HG03108 (cell line): Measurements from ENCODE around the gene PLEKHA6.

Experiments
- ATAC-seq: cut with Tn5 transposase; IDR thresholded peaks from one replicate; pipeline ENCODE4 v1.9.1; 2021; ENCODE audit warnings: moderate library complexity; ENCODE audit not compliant: unreplicated experiment

Gene PLEKHA6, protein sequence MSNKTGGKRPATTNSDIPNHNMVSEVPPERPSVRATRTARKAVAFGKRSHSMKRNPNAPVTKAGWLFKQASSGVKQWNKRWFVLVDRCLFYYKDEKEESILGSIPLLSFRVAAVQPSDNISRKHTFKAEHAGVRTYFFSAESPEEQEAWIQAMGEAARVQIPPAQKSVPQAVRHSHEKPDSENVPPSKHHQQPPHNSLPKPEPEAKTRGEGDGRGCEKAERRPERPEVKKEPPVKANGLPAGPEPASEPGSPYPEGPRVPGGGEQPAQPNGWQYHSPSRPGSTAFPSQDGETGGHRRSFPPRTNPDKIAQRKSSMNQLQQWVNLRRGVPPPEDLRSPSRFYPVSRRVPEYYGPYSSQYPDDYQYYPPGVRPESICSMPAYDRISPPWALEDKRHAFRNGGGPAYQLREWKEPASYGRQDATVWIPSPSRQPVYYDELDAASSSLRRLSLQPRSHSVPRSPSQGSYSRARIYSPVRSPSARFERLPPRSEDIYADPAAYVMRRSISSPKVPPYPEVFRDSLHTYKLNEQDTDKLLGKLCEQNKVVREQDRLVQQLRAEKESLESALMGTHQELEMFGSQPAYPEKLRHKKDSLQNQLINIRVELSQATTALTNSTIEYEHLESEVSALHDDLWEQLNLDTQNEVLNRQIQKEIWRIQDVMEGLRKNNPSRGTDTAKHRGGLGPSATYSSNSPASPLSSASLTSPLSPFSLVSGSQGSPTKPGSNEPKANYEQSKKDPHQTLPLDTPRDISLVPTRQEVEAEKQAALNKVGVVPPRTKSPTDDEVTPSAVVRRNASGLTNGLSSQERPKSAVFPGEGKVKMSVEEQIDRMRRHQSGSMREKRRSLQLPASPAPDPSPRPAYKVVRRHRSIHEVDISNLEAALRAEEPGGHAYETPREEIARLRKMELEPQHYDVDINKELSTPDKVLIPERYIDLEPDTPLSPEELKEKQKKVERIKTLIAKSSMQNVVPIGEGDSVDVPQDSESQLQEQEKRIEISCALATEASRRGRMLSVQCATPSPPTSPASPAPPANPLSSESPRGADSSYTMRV

DNA sequence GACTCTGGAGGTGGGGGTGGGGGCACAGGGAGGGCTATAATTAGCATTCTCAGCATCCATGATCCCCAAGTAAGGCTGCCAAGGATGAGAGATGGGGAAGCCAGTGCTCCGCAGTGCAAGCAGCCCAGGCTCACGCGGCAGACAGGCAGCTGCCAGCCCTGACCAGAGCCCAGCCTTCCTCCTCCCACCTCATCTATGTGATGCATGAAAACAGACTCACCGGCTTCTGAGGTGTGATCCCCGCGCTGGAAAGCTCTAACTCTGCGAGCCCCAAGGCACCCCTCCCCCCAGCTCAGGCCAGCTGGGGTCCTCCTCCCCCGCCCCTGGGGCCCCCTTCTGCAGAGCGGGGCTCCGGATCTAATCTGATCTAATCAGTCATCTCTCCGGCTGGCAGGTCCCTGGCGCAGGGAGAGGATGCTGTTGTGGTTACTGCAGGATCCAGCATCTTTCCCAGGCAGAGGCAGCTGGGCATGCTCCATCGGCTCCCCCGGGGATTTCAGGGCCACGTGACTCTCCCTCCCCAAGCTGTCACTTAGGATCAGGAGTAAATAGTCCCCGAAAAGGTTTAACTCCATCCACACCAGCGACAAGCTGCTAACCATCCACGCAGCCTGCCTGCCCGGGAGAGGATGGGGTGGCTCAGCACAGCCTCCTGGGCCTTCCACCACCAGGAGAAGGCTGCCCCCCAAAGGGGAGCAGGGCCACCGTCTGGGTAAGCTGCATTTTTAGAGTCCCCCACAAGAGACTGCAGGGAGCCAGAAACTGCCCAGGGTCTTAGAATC is at the start of gene PLEKHA6:
Gene PLEKHA6, minus strand, starts transcription at position 456 of the 782 bp plus-strand sequence. CDS start 86,202 bp downstream, outside the sequence.
- no peak for ATAC-seq

DNA sequence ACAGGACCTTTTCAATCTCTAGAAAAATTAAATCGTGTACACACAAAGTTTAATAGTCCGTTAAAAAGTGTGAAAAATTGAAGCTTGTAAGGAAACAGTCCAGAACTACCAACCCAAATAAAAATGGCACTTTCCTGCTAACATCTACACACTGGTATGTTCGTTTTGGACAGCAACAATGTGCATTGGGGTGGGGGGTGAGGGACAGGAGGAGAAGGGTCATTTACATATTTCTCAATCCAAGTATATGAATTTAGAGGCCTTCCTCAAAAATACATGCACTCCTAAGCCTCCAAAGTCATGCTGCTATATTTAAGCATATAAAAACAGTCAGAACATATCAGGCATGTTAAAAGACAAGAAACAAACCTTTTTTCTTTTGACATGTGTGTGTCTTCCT is 49.4 kb upstream of the PLEKHA6 start:
- ATAC-seq: no peak

DNA sequence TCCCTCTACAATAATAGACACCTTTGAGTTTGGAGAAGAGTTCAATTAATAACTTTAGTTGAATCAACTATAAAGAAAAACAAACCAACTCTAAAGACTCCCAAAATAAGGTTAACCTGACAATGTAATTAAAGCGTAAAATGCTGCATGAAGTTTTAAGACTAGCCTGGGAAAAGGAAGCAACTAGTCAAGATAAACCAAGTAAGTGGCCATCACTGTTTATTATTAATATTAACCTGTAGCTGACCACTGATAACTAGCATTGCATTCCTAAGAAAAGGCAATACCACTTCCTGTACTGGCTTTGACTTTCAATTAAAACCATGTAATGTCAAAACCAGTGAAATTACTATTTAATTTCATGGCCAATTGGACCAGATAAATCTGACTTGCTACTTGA is 48.9 kb upstream of the PLEKHA6 start:
- ATAC-seq: no peak

GRCh38 chr1:204408074-204408507 is 48.4 kb upstream of the PLEKHA6 start:
- no peak for ATAC-seq

- ATAC-seq: no peak
Observed at GRCh38 chr1:204407295-204407971, 47.7 kb upstream of the PLEKHA6 start.

- ATAC-seq: no peak
Observed at GRCh38 chr1:204406621-204407020, 46.9 kb upstream of the PLEKHA6 start.

DNA sequence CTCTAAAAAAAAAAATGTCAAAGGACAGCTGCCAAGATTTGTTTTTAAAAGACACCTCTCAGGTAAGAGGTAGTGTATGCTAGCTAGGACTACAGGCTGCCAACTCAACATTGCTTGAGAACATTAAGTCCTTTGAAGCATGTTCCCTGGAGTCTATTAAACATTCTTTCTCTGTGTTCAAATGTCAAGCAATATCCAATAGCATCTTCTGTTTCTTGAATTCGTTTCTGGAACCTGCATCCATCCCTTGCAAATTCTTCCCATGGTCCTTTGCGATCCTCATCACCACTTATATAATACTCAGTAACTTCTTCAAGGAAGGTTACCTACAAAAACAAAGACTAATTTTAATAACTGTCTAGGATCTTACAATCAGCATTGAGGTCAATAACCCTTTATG is 46.3 kb upstream of the PLEKHA6 start:
- no peak for ATAC-seq

- ATAC-seq: no peak
Observed at GRCh38 chr1:204404629-204405028, 44.9 kb upstream of the PLEKHA6 start.

GRCh38 chr1:204402391-204402790 is 42.7 kb upstream of the PLEKHA6 start:
- no peak for ATAC-seq

- no peak for ATAC-seq
Observed at GRCh38 chr1:204401730-204402129, 42.0 kb upstream of the PLEKHA6 start.

- ATAC-seq: no peak
Observed at GRCh38 chr1:204400882-204401510, 41.3 kb upstream of the PLEKHA6 start.

GRCh38 chr1:204398197-204399125 is 38.7 kb upstream of the PLEKHA6 start:
- ATAC-seq: peak; percentile 78

- no peak for ATAC-seq
Observed at GRCh38 chr1:204396015-204396583, 36.4 kb upstream of the PLEKHA6 start.

DNA sequence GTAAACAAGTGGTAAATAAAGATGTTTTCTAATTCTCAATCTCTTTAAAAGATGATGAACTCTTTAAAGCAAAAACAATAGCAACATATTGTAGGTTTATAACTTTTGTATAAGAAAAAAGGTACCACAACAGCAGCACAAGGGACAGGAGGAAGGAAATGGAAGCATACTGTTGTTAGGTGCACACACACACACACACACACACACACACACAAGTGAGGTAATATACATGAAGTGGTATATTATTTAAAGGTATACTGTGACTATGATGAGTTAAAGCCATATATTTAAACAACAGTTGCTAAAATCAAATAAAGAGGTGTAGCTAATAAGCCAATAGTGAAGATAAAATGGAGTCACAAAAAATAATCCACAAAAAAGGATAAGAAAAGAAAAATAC is 31.9 kb upstream of the PLEKHA6 start:
- ATAC-seq: no peak

GRCh38 chr1:204390751-204391466 is 31.2 kb upstream of the PLEKHA6 start:
- ATAC-seq: no peak

GRCh38 chr1:204385727-204386126 is 26.0 kb upstream of the PLEKHA6 start:
- no peak for ATAC-seq

- ATAC-seq: no peak
Observed at GRCh38 chr1:204384636-204385352, 25.1 kb upstream of the PLEKHA6 start.
